Activated gamma-delta T cell (primary cell): Measurements from ENCODE around the gene LOXL1.

Experiments
- DNase-seq: peaks from one replicate; lab custom pipeline; 2025; lab: John Stamatoyannopoulos, UW

The LOXL1 gene

GRCh38 chr15:73899197-73900094 lies 26.8 kb upstream of the LOXL1 start:
- no peak for DNase-seq

- DNase-seq, result no peak
These were observed 26.1 kb upstream of the LOXL1 start for GRCh38 chr15:73900095-73900712.

GRCh38 chr15:73901126-73901810 lies 25.0 kb upstream of the LOXL1 start:
- no peak for DNase-seq

- no peak for DNase-seq
These were observed 23.9 kb upstream of the LOXL1 start for GRCh38 chr15:73902121-73903020.

- no peak for DNase-seq
These were observed 22.0 kb upstream of the LOXL1 start for GRCh38 chr15:73904026-73904815.

- no peak for DNase-seq
These were observed 20.9 kb upstream of the LOXL1 start for GRCh38 chr15:73905225-73905827.

- DNase-seq, result no peak
These were observed 19.8 kb upstream of the LOXL1 start for GRCh38 chr15:73906346-73907034.

- DNase-seq, result no peak
These were observed 19.2 kb upstream of the LOXL1 start for GRCh38 chr15:73907035-73907408.

- DNase-seq, result peak; percentile 18
These were observed 18.0 kb upstream of the LOXL1 start for GRCh38 chr15:73908030-73908821.

GRCh38 chr15:73908822-73909122 lies 17.5 kb upstream of the LOXL1 start:
- DNase-seq, result no peak

- DNase-seq, result no peak
These were observed 16.6 kb upstream of the LOXL1 start for GRCh38 chr15:73909651-73910050.

- no peak for DNase-seq
These were observed 15.5 kb upstream of the LOXL1 start for GRCh38 chr15:73910522-73911303.

- DNase-seq, result no peak
These were observed 14.1 kb upstream of the LOXL1 start for GRCh38 chr15:73912030-73912596.

- no peak for DNase-seq
These were observed 12.1 kb upstream of the LOXL1 start for GRCh38 chr15:73914145-73914544.

- DNase-seq, result no peak
These were observed 11.2 kb upstream of the LOXL1 start for GRCh38 chr15:73915082-73915481.

- DNase-seq, result no peak
These were observed 7.5 kb upstream of the LOXL1 start for GRCh38 chr15:73918784-73919183.

GRCh38 chr15:73919706-73920105 lies 6.6 kb upstream of the LOXL1 start:
- no peak for DNase-seq

- DNase-seq, result no peak
These were observed 4.9 kb upstream of the LOXL1 start for GRCh38 chr15:73921254-73921925.
